Prostate gland (tissue), 2 donors: ENCODE results near the gene HOXA1.

Experiments used
- POLR2A ChIP-seq: fragments of 450-650 bp; IDR thresholded peaks from one replicate; pipeline ENCODE4 v1.6.1; 2016; ENCODE audit warnings: antibody characterized with exemption, mild to moderate bottlenecking
- TF ChIP-seq, protein P1 (sequence below), 4 experiments: fragments of 200-600 bp in 2 of 4; fragments of 450-650 bp in 2 of 4; sonication (generic) in 2 of 4; IDR thresholded peaks; 1 replicate in 3 of 4; 2 replicates in 1 of 4; pipeline ENCODE4 v1.5.1; 2016 to 2019; ENCODE audit warnings: antibody characterized with exemption in 4 of 4, mild to moderate bottlenecking in 2 of 4, moderate library complexity in 2 of 4

GRCh38 chr7:27099453-27100370 lies 3.9 kb upstream of the HOXA1 start:
- no peak for TF ChIP-seq POLR2A
- TF ChIP-seq, protein P1, sequence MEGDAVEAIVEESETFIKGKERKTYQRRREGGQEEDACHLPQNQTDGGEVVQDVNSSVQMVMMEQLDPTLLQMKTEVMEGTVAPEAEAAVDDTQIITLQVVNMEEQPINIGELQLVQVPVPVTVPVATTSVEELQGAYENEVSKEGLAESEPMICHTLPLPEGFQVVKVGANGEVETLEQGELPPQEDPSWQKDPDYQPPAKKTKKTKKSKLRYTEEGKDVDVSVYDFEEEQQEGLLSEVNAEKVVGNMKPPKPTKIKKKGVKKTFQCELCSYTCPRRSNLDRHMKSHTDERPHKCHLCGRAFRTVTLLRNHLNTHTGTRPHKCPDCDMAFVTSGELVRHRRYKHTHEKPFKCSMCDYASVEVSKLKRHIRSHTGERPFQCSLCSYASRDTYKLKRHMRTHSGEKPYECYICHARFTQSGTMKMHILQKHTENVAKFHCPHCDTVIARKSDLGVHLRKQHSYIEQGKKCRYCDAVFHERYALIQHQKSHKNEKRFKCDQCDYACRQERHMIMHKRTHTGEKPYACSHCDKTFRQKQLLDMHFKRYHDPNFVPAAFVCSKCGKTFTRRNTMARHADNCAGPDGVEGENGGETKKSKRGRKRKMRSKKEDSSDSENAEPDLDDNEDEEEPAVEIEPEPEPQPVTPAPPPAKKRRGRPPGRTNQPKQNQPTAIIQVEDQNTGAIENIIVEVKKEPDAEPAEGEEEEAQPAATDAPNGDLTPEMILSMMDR (IDR thresholded peaks at IDR 0.05) = no peak
